ENCODE data around the gene FOXK2.
"Not testable (repeated sequence)": the region's sequence is repeated elsewhere in the genome, so short reads cannot be mapped to it uniquely, and the experiment has no call there.

FOXK2 gene

DNA sequence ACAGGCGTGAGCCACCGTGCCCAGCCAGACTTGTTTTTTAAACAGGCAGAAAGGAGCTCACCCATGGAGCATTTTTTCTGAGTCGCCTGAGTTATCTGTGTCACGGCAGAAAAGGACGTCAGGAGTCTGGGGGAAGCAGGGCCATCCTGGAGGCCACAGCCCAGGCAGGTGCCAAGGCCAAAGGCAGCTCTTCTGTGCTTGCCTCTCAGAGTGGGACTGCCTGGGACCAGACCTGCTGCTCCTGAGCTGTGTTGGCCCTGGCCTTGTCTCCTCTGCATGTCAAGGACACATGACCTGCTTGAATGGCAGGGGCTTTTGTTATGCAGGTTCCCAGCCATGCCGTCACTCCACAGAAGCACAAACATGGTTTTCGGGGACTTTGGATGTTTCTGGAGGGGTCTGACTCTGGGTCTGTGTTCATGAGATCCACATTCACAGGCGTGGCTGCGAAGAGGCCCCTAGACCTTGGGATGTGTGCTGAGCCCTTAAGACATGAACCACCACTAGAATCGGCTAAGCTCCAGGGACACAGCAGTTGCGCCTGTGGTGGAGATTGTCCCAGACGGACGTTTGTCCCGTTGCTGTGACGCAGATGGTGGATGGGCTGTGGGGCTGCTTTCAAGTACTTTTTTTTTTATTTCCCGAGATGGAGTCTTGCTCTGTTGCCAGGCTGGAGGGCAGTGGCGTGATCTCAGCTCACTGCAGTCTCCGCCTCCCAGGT, 33.8 kb downstream of the FOXK2 start:
- peak overlapping the region; percentile 46 for H3K27ac ChIP-seq
- TF ChIP-seq ZFX (IDR thresholded peaks at IDR 0.05; ENCODE audit: borderline replicate concordance) (no peak), CTCF (IDR thresholded peaks at IDR 0.05) (no peak)

DNA sequence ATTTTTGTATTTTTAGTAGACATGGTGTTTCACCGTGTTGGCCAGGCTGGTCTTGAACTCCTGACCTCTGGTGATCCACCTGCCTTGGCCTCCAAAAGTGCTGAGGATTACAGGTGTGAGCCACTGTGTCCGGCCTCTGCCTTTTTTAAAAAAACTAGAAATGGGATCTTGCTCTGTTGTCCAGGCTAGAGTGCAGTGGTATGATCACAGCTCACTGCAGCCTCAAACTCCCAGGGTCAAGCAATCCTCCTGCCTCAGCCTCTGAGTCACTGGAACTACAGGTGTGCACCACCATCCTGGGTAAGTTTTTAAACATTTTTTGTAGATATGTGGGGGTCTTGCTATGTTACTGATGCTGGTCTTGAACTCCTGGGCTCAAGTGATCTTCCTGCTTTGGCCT, 38.0 kb downstream of the FOXK2 start:
- H3K27ac ChIP-seq, result not testable (repeated sequence)

GRCh38 chr17:82559566-82560251, 40.2 kb downstream of the FOXK2 start:
- no peak for TF ChIP-seq ZFX (IDR thresholded peaks at IDR 0.05; ENCODE audit: borderline replicate concordance)
- no peak for TF ChIP-seq CTCF (IDR thresholded peaks at IDR 0.05)
- no peak overlapping the region for H3K27ac ChIP-seq

- TF ChIP-seq CTCF (IDR thresholded peaks at IDR 0.05) (no peak), ZFX (IDR thresholded peaks at IDR 0.05; ENCODE audit: borderline replicate concordance) (no peak)
- no peak overlapping the region for H3K27ac ChIP-seq
These were observed 40.7 kb downstream of the FOXK2 start for GRCh38 chr17:82560252-82560642.

DNA sequence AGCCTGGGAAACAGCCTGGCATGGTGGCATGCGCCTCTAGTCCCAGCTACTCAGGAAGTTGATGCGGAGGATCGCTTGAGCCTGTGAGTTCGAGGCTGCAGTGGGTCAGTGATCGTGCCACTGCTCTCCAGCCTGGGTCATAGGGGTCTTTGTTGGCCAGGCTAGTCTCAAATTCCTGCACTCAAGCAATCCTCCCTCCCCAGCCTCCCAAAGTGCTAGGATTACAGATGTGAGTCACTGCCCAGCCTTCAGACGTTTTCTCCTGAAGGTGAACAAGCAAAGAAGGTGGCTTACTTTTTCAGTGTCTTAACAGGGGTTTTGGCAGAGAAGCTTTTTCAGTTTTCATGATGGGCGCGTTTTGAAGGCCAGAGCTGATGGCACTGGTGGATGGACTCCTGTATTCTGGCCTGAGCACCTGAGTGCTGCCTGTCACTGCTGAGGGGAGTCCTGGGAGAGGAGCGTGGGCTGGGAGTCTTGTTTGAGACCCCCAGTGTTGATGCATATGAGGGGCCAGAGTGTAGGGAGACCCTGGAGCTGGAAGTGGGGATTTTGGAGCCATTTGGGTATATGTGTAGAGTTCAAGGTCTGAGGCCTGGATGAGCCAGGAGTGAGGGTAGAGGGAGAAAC, 41.4 kb downstream of the FOXK2 start:
- no peak overlapping the region for H3K27ac ChIP-seq
- no peak for TF ChIP-seq CTCF (IDR thresholded peaks at IDR 0.05)
- TF ChIP-seq ZFX (IDR thresholded peaks at IDR 0.05; ENCODE audit: borderline replicate concordance), result no peak

DNA sequence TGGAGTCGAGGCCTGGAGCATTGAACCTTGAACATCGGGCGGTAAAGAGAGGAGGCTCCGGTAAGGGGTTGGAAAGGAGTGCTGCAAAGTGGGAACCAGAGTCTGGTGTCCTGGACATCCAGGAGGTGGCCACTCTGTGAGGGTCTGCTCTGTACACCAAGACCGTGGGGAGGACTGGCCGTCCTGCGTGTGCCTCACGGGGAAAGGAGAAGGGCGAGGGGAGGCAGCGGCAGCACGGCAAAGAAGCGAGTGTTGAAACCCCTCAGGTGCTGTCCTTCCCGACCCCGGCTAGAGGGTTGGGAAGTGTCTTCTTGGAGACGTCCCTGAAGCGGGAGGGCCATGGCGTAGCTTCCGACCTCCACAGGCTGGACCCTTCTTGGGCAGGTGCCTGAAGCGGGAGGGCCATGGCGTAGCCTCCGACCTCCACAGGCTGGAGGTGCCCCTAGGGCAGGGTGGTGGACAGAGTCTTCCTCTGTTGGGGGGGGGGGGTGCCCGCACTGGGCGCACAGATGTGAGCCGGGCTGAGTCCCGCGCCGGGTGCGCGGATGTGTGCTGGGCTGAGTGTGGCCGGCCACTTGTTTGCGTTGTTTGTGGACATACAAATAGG, 42.0 kb downstream of the FOXK2 start:
- no peak overlapping the region for H3K27ac ChIP-seq
- TF ChIP-seq CTCF (IDR thresholded peaks at IDR 0.05) (no peak), ZFX (IDR thresholded peaks at IDR 0.05; ENCODE audit: borderline replicate concordance) (no peak)

DNA sequence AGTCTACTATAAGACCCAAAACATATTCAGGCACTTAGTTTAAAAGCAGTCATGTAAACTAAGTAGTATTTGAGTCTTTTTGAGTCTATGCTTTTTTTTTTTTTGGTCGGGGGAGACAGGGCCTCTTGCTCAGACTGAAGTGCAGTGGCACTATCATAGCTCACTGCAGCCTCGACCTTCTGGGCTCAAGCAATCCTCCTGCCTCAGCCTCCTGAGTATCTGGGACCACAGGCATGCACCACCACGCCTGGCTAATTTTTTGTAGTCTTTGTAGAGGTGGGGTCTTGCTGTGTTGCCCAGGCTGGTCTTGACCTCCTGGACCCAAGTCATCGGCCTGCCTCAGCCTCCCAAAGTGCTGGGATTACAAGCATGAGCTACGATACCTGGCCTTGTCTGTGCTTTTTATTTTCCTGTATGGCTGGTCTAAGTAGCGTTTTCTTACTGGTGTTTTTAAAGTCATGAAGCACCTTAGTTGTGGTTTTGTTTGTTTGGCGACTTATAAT, 43.2 kb downstream of the FOXK2 start:
- H3K27ac ChIP-seq, result not testable (repeated sequence)

DNA sequence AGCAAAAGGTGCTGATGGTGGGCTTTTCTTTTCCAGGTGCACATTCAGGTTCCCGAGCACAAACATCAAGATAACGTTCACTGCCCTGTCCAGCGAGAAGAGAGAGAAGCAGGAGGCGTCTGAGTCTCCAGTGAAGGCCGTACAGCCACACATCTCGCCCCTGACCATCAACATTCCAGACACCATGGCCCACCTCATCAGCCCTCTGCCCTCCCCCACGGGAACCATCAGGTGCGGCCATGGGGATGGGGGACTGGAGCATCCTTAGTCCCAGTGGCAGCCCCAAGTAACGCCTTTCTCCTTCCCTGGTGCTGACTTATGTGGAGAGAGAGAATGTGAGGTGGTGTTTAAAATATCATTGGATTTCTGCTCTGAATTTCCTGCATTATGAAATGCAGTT, 43.8 kb downstream of the FOXK2 start:
- TF ChIP-seq ZFX (IDR thresholded peaks at IDR 0.05; ENCODE audit: borderline replicate concordance) (no peak), CTCF (IDR thresholded peaks at IDR 0.05) (no peak)
- no peak overlapping the region for H3K27ac ChIP-seq

DNA sequence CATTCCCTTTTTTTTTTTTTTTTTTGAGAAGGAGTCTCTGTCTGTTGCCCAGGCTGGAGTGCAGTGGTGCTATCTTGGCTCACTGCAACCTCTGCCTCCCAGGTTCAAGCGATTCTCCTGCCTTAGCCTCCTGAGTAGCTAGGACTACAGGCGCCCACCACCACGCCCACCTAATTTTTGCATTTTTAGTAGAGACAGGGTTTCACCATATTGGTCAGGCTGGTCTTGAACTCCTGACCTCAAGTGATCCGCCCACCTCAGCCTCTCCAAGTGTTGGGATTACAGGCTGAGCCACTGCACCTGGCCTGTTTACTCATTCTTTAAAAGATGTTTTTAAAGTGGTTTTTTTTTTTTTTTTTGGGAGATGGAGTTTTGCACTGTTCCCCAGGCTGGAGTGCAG, 44.2 kb downstream of the FOXK2 start:
- H3K27ac ChIP-seq, result not testable (repeated sequence)
